ENCODE data around the gene SYNJ1. TPM values are rescaled to one million over a fixed set of nuclear protein-coding genes. Genes with fewer than 3 reads are reported as not detected.
A peak's percentile ranks its signal among the peaks of the same experiment; 100 is the strongest.

The SYNJ1 gene
- total and polyA plus RNA-seq, 9 of the 15 experiments (the other 6 are each of a cell fraction or from before 2014, with no cell fraction given) = 2.4 to 10.6 (median 5.6) TPM

GRCh38 chr21:32597205-32597604 lies 130.6 kb downstream of the SYNJ1 start:
- POLR2A ChIA-PET = interaction anchor here (0.6 kb wide), 1 partner anchor 8 kb away, joined by 3 read pairs; no protein-coding TSS in a partner anchor
- H3K27me3 ChIP-seq (ENCODE audit: control insufficient read depth in 2 of 2, insufficient read depth in 2 of 2, low read length in 2 of 2) = no peaks in the 10 kb centered on the region
- no TSS peak for BruUV-seq (replicated peaks)
- ATAC-seq (no peak), FAIRE-seq (no peak), DNase-seq (ENCODE audit: extremely low read depth in 1 of 4, low spot score in 3 of 4) (no peak)
- no peak overlapping the region for H3K27ac ChIP-seq (ENCODE audit: extremely low read depth, low read depth, low read length)
- no peaks in the 10 kb centered on the region for H3K9me3 ChIP-seq (replicated peaks; ENCODE audit: control insufficient read depth, insufficient read depth, low read depth, low read length)
- no peaks in the 10 kb centered on the region for H4K20me1 ChIP-seq (replicated peaks; ENCODE audit: control insufficient read depth, insufficient read depth, low read length)
- CTCF ChIA-PET (ENCODE audit: low intra/inter-chr PET ratio) = no interaction called here
- H2AFZ ChIP-seq (ENCODE audit: low read depth, low read length) = no peak overlapping the region
- WGBS (ENCODE audit: insufficient coverage, low coverage, missing lambda C conversion rate) = 55% methylated on average over 6 of the region's 6 CpGs
- no peaks in the 10 kb centered on the region for H3K79me2 ChIP-seq (ENCODE audit: control insufficient read depth, insufficient read depth, low read length)
- no peak overlapping the region for H3K4me2 ChIP-seq (ENCODE audit: insufficient read depth, low read length)
- no peak overlapping the region for H3K9ac ChIP-seq (ENCODE audit: insufficient read depth in 1 of 2, low read depth in 2 of 2, low read length in 2 of 2)
- intact Hi-C loops (cut with micrococcal nuclease) (no loop called here), in situ Hi-C loops (cut with MboI) (no loop called here)
- no peaks in the 10 kb centered on the region for H3K4me1 ChIP-seq (replicated peaks in 1 of 2; ENCODE audit: control insufficient read depth in 2 of 2, insufficient read depth in 2 of 2, low read length in 2 of 2)
- no peak overlapping the region for H3K4me3 ChIP-seq
- H3K36me3 ChIP-seq (ENCODE audit: control insufficient read depth, insufficient read depth, low read length) = peaks cover 30% of the 10 kb centered on the region
- no peaks in the 10 kb centered on the region for H3K9me1 ChIP-seq (ENCODE audit: control insufficient read depth, insufficient read depth, low read length)
- no peak for TF ChIP-seq EZH2 (IDR thresholded peaks at IDR 0.05; ENCODE audit: borderline replicate concordance, low read depth, low read length)
- TF ChIP-seq EHMT2 (IDR thresholded peaks at IDR 0.05) = no peak
- TF ChIP-seq MCM3 (IDR thresholded peaks at IDR 0.05) = no peak
- TF ChIP-seq ZNF184 (CRISPR knock-in tag; IDR thresholded peaks at IDR 0.05) = no peak
- no peak for TF ChIP-seq ZNF121 (CRISPR knock-in tag; conservative IDR thresholded peaks at IDR 0.05)
- TF ChIP-seq RBM14 (IDR thresholded peaks at IDR 0.05; ENCODE audit: borderline replicate concordance, insufficient read depth, low read depth, low read length) = no peak
- no peak for TF ChIP-seq PHB (CRISPR knock-in tag; IDR thresholded peaks at IDR 0.05)
- TF ChIP-seq COPS2 (conservative IDR thresholded peaks at IDR 0.05) = no peak
- peak; percentile 40; the same call in 1 of the 2 replicates for TF ChIP-seq ATF3 (IDR thresholded peaks at IDR 0.05)
- no peak for TF ChIP-seq ATF3 (CRISPR knock-in tag; conservative IDR thresholded peaks at IDR 0.05)
- peak; percentile 6; the same call in 1 of the 2 replicates for TF ChIP-seq JUND (IDR thresholded peaks at IDR 0.05; ENCODE audit: borderline replicate concordance, low read depth, low read length)
- no peak for TF ChIP-seq JUND (tag; IDR thresholded peaks at IDR 0.05; ENCODE audit: borderline replicate concordance, low read depth, low read length)
- no peak for TF ChIP-seq CBX8 (IDR thresholded peaks at IDR 0.05; ENCODE audit: borderline replicate concordance, extremely low read depth, low read depth, low read length, poor library complexity, severe bottlenecking)
- TF ChIP-seq ZNF583 (CRISPR knock-in tag; IDR thresholded peaks at IDR 0.05) = no peak
- no peak for TF ChIP-seq TAF9B (IDR thresholded peaks at IDR 0.05; ENCODE audit: partially characterized antibody)
- no peak for TF ChIP-seq FOXK1 (CRISPR knock-in tag; IDR thresholded peaks at IDR 0.05; ENCODE audit: borderline replicate concordance)
- TF ChIP-seq ZC3H11A (IDR thresholded peaks at IDR 0.05; ENCODE audit: low read depth, low read length) = no peak
- no peak for TF ChIP-seq NCOA6 (IDR thresholded peaks at IDR 0.05)
- TF ChIP-seq SMARCA4 (IDR thresholded peaks at IDR 0.05) = no peak
- TF ChIP-seq RBM39 (optimal IDR thresholded peaks at IDR 0.05; ENCODE audit: low read depth, low read length) = no peak
- TF ChIP-seq U2AF1 (optimal IDR thresholded peaks at IDR 0.05; ENCODE audit: low read depth, low read length) = no peak
- TF ChIP-seq SLC30A9 (CRISPR knock-in tag; IDR thresholded peaks at IDR 0.05) = no peak
- TF ChIP-seq FOSL1 (tag; conservative IDR thresholded peaks at IDR 0.05) = peak; percentile 78
- no peak for TF ChIP-seq NFRKB (IDR thresholded peaks at IDR 0.05; ENCODE audit: low read depth)

Measured in K562 (cell line).